Immature natural killer cell (primary cell): Measurements from ENCODE around the gene FAXDC2. TPM values are rescaled to one million over a fixed set of nuclear protein-coding genes. Genes with fewer than 3 reads are reported as not detected.

Experiments used
- DNase-seq, 3 donors: peaks; one replicate each; pipeline ENCODE4 v3.0.0; 2022; ENCODE audit warnings: mixed read lengths in 1 of 3
- H3K27ac Mint-ChIP-seq, 6 donors: one replicate each; pipeline ENCODE4 v1.8.0; 2020; ENCODE audit warnings: mixed read lengths in 6 of 6, mild to moderate bottlenecking in 5 of 6, inconsistent platforms in 4 of 6, moderate library complexity in 3 of 6
- H3K27me3 Mint-ChIP-seq, 3 donors: one replicate each; pipeline ENCODE4 v1.8.0; 2020 to 2021; ENCODE audit warnings: low read depth in 3 of 3, mild to moderate bottlenecking in 3 of 3, mixed read lengths in 3 of 3, moderate library complexity in 3 of 3, inconsistent platforms in 1 of 3
- H3K36me3 Mint-ChIP-seq, 3 donors: one replicate each; pipeline ENCODE4 v1.8.0; 2020; ENCODE audit warnings: mixed read lengths in 3 of 3, inconsistent platforms in 2 of 3, mild to moderate bottlenecking in 2 of 3
- H3K4me1 Mint-ChIP-seq, 2 donors: one replicate each; pipeline ENCODE4 v1.8.0; 2020; ENCODE audit warnings: inconsistent platforms in 2 of 2, mild to moderate bottlenecking in 2 of 2, mixed read lengths in 2 of 2, moderate library complexity in 1 of 2
- H3K4me3 Mint-ChIP-seq, 5 donors: one replicate each; pipeline ENCODE4 v1.8.0; 2020; ENCODE audit warnings: mild to moderate bottlenecking in 5 of 5, mixed read lengths in 5 of 5, inconsistent platforms in 3 of 5, moderate library complexity in 3 of 5
- H3K9me3 Mint-ChIP-seq, 6 donors: one replicate each; pipeline ENCODE4 v1.8.0; 2020; ENCODE audit warnings: mild to moderate bottlenecking in 6 of 6, mixed read lengths in 6 of 6, inconsistent platforms in 4 of 6, moderate library complexity in 3 of 6
- polyA plus RNA-seq, 3 donors: library from polyadenylated mRNA; unstranded; fragments of 300-500 nt; fragmentation: Illumina TruSeq; gene quantifications; one replicate each; pipeline ENCODE4 v1.2.3, GENCODE V29; 2021

The FAXDC2 gene, protein sequence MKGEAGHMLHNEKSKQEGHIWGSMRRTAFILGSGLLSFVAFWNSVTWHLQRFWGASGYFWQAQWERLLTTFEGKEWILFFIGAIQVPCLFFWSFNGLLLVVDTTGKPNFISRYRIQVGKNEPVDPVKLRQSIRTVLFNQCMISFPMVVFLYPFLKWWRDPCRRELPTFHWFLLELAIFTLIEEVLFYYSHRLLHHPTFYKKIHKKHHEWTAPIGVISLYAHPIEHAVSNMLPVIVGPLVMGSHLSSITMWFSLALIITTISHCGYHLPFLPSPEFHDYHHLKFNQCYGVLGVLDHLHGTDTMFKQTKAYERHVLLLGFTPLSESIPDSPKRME
- 1 to 10 TPM in 1 of 3 donors, under 1 TPM in 1, not detected in 1; 0.72 to 3.7 TPM for polyA plus RNA-seq

DNA sequence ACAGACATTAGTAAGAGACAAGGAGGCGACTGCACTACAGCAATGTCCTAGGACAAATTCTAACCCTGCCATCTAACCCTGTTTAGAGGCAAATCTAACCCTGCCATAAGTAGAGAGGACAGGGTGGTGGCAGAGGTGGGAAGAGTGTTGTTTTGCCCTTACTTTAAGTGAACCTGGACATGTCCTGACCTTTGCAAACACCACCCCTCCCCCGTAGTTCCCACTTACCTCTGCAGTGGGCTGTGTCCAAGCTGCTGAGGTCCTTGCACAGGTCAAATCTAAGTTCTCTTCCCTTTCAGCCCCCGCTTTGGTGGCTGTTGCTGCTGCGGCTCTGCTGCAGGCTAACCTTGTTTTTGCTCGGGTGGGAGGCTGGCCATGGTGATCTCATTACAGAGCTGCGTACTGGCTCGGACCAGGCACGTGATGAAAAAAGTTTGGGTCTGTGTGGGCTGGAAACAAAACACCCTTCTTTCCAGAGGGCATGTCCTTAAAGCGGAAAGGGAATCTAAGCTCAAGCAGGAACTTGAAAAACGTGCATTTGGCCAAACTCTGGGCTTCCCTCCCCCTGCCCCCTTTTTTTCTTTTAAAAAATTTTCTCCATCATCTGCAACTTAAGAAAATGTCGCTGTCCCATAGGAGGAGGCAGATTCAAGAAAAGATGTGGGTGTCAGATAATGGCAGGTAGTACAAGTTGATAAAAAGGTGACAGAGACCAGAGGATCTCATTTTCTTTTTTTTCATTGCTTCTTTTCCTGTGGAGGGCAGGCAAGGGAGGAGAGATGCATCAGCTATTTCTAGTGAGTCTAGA lies at the start of gene FAXDC2:
TSS of gene FAXDC2 (minus strand) at position 349 of the 808 bp plus-strand sequence. CDS start 12,425 bp downstream, outside the sequence.
- Mint-ChIP-seq H3K4me1 (no peaks in the 10 kb centered on the region), H3K27me3 (peaks cover 0 to 3% (median 0%) of the 10 kb centered on the region in 3 donors), H3K9me3 (no peaks in the 10 kb centered on the region), H3K4me3 (no peak within 1 kb of the TSS), H3K36me3 (no peaks in the 10 kb centered on the region), H3K27ac (peak within 1 kb of the TSS in 1 of 6 donors; percentile 47)
- DNase-seq = no peak

DNA sequence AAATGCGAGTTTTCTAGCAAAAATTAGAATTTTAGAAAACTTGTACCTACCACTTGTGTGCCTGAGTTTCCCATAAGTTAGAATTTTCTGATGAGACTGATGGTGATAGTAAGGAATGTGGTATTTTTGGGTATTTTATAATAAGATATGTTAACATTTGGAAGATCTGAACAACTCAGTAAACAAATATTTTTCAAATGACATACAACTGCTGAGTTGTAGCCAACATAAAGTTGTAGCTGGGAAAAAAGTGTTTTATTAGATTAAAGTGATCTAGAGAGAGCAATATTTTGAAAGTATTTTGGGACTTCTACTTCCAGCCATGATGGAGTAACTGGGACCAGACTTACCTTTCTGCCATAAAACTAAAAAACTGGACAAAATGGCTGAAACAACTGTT lies 49.7 kb upstream of the FAXDC2 start:
- no peak overlapping the region for H3K27ac Mint-ChIP-seq
- H3K9me3 Mint-ChIP-seq = no peaks in the 10 kb centered on the region
- no peak overlapping the region for H3K4me3 Mint-ChIP-seq
- no peak for DNase-seq
- no peaks in the 10 kb centered on the region for H3K27me3 Mint-ChIP-seq
- H3K4me1 Mint-ChIP-seq = no peaks in the 10 kb centered on the region
- H3K36me3 Mint-ChIP-seq = peaks cover 40 to 75% (median 47%) of the 10 kb centered on the region in 3 donors

DNA sequence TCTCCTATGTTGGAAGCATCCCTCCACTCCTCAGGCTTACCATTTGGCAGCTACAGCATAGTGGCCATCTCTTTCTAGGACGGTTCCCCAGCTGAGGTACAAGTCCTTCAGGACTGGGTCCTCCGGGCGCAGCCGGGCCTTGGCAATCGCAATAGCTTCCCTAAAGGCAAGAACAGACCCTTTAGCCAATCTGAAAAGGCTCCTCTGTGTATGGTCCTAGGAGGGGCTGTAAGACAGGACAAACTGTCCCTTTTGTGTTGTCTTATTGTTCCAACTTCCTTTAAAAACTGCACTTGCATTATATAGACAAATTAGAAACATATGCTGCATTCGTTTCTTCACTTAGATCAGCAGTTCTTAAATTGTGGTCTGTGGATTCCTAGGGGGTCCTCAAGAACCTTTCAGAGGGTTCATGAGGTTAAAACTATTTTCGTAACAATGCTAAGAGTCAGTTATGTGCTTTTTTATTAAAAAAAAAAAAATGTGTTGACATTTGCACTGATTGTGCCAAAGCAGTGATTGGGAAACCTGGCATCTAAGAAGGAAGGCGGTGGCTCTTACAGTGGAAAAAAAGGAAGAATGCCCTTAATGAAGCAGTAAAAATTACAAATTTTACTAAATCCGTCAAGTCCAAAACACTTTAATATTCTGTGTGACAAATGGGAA lies 48.9 kb upstream of the FAXDC2 start:
- Mint-ChIP-seq H3K27ac (no peak overlapping the region), H3K27me3 (no peaks in the 10 kb centered on the region)

DNA sequence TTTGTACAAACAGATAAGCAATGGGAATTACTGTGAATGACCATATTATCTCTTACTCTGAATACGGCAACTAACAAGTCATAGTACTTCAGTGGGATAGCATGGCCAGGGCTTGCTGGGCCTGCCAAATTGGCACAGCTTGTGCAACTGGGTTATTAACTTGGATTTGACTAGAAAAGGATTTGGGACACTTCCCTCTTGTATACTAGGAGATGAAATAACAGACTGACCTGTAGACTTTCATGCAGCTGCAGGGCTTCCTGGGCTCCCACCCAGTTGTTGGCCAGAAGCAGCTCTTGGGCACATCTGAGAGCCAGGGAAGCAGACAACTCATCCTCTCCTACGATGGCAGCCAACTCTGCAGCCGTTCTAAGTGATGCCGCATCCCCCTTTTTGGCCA lies 47.8 kb upstream of the FAXDC2 start:
- Mint-ChIP-seq H3K4me1 (no peaks in the 10 kb centered on the region), H3K27me3 (no peaks in the 10 kb centered on the region), H3K4me3 (no peak overlapping the region), H3K27ac (no peak overlapping the region), H3K36me3 (peaks cover 32 to 70% (median 41%) of the 10 kb centered on the region in 3 donors), H3K9me3 (no peaks in the 10 kb centered on the region)
- DNase-seq = no peak

More for the DNA sequence above, 48.9 kb upstream of the FAXDC2 start:
- Mint-ChIP-seq H3K4me3 (no peak overlapping the region), H3K4me1 (no peaks in the 10 kb centered on the region), H3K9me3 (no peaks in the 10 kb centered on the region), H3K36me3 (peaks cover 35 to 72% (median 44%) of the 10 kb centered on the region in 3 donors)
- no peak for DNase-seq

DNA sequence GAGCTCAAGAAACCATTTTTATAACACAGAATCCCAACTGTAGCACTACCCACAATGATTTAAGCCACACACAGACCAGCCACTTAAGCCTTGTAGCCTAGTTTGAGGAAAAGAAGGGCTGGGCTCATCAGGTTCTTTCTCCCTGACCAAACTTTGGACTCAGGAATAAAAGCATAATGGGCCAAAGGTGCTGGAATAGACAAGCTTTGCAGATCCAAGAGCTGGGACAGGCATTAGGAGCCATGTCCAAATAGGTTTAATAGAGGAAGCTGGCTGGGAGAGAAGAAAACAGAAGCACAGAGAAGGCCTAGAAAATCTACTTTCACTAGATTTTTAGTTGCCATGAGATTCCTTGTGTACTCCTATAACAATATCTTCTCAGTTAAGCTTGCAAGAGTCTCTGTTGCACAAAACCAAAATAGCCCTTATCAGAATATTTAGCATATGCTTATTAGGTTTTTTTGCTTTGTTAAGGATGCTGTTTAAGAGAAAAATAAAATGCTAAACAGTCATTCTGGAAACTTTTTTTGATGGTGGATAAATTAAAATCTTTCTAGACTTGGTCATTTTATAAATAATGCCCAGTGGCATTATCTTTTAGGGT lies 46.3 kb upstream of the FAXDC2 start:
- Mint-ChIP-seq H3K36me3 (peaks cover 29 to 67% (median 36%) of the 10 kb centered on the region in 3 donors), H3K27ac (no peak overlapping the region), H3K4me3 (no peak overlapping the region), H3K9me3 (no peaks in the 10 kb centered on the region), H3K4me1 (no peaks in the 10 kb centered on the region), H3K27me3 (no peaks in the 10 kb centered on the region)
- DNase-seq = no peak

DNA sequence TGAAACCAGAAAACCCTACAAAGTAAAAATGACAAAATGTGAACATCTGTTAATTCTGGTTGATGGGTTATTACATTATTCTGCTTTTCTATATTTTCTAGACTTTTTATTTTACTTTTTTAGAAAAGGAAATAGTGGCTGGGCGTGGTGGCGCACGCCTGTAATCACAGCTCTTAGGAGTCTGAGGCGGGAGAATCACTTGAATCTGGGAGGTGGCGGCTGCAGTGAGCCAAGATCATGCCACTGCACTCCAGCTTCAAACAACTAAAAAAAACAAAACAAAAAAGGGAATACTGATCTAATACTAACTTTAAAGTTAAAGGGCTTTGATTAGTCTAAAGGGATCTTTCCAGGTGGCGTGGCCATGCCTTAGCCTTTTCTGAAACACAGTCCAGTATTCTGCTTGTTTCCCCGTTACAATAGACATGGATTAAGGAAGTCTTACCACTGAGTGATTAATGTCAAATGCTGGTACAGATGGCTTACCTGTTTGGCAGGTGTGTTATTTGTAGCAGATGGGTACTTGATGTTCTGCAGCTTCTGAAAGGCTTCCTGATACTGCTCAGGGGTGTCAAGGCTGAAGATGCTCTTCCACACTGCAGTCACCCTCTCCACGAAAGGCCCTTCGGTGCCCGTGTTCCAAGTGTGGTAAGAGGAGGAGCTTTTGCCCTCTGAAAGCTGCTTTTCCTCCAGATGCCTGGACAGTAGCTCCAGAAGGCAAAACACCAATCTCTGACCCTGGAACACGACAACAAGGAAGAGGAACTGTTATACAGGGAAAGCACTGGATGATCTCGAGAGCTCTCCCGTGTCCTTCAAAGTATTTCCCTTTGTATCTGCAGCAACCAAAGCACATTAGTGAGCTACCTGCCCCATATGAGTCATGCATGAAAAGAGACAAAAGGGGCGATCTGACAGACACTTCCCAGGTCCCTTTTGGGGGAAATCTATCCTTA lies 45.5 kb upstream of the FAXDC2 start:
- H3K36me3 Mint-ChIP-seq = peaks cover 29 to 74% (median 41%) of the 10 kb centered on the region in 3 donors
- no peak for DNase-seq
- no peak overlapping the region for H3K4me3 Mint-ChIP-seq
- H3K4me1 Mint-ChIP-seq = no peaks in the 10 kb centered on the region
- no peaks in the 10 kb centered on the region for H3K27me3 Mint-ChIP-seq
- H3K27ac Mint-ChIP-seq = peak overlapping the region in 1 of 6 donors; percentile 28
- no peaks in the 10 kb centered on the region for H3K9me3 Mint-ChIP-seq

DNA sequence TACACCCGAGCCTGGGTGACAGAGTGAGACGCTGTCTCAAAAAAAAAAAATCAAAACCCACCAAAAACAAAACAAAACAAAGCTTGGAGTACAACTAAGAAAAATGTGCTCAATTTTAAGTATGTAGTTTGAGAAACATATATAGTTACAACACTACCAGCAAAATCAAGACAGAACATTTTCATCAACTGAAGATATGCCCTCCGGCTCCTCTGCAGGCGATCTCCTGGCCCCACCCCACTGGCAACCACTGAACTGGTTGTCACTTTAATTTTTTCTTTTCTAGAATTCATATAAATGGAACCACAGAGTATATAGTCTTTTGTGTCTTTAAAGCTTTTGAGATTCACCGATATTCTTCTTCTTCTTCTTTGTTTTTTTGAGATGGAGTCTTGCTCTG lies 43.0 kb upstream of the FAXDC2 start:
- no peaks in the 10 kb centered on the region for H3K4me1 Mint-ChIP-seq
- DNase-seq = no peak
- H3K9me3 Mint-ChIP-seq = no peaks in the 10 kb centered on the region
- H3K27me3 Mint-ChIP-seq = no peaks in the 10 kb centered on the region
- H3K27ac Mint-ChIP-seq = no peak overlapping the region
- H3K4me3 Mint-ChIP-seq = no peak overlapping the region
- peaks cover 25 to 68% (median 43%) of the 10 kb centered on the region in 3 donors for H3K36me3 Mint-ChIP-seq

DNA sequence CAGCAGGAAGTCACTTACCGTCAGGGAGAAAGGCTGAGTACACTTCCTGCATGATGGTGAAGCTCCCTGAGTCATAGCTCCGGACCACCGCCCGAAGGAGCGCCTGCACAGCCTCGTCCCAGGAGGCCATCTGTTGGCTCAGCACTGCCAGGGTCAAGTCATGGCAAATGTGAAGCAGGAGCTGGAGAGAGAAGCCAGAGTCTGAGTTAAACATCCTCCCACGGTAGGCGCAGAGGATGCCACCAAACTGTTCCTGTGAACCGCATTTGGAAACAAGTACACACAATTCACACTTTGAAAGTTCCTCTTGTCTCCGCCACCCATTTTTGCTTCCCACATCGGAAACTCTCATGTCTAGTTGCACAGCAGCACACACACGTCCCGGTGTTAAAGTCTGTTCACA lies 42.0 kb upstream of the FAXDC2 start:
- Mint-ChIP-seq H3K4me1 (no peaks in the 10 kb centered on the region), H3K27ac (no peak overlapping the region), H3K9me3 (no peaks in the 10 kb centered on the region), H3K27me3 (no peaks in the 10 kb centered on the region), H3K4me3 (no peak overlapping the region), H3K36me3 (peaks cover 33 to 70% (median 51%) of the 10 kb centered on the region in 3 donors)
- DNase-seq = no peak

DNA sequence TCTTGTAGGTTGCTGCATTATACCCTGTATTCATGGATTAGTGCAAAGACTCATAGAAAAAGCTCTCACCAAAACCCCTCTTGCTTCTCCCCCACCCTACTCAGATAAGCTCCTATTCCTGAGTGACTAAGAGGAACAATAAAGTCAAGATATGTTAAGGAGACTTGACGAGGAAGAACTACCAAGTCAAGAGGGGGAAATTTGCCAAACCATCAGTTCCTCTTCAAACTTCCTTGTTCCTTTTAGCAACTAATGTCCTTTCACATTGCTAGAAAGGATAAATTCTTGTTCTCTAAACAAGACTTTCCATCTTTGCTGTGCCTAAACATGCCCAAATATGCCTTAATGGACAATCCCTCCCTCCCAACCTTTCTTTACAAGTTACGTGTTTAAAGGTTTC lies 35.0 kb upstream of the FAXDC2 start:
- Mint-ChIP-seq H3K27me3 (peaks cover 0 to 4% (median 0%) of the 10 kb centered on the region in 3 donors), H3K4me3 (no peak overlapping the region), H3K27ac (no peak overlapping the region), H3K36me3 (peaks cover 57 to 78% (median 69%) of the 10 kb centered on the region in 3 donors), H3K9me3 (peaks cover 14 to 25% (median 18%) of the 10 kb centered on the region in 6 donors), H3K4me1 (no peaks in the 10 kb centered on the region)
- DNase-seq = no peak

DNA sequence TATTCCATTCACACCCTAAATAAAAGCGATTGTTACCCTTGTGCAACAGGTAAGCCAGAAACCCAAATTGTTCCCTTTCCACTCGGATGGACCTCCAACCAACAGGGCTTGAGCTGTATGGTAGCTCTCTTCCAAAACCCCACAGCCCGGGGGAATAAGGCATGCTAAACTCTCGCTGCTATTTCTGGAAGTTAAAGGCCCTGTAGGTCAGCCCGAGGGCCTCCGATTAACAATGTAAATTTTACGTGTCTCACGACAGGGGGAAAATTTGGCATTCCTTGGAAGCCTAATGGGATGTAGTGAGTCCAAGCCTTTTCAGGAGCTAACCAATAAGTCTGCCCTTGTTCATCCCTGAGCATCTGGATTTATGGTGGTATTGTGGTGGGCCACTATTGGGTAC lies 34.0 kb upstream of the FAXDC2 start:
- H3K9me3 Mint-ChIP-seq = peaks cover 14 to 30% (median 19%) of the 10 kb centered on the region in 6 donors
- H3K4me3 Mint-ChIP-seq = no peak overlapping the region
- peaks cover 53 to 82% (median 70%) of the 10 kb centered on the region in 3 donors for H3K36me3 Mint-ChIP-seq
- H3K4me1 Mint-ChIP-seq = no peaks in the 10 kb centered on the region
- no peak overlapping the region for H3K27ac Mint-ChIP-seq
- no peak for DNase-seq
- H3K27me3 Mint-ChIP-seq = peaks cover 0 to 4% (median 0%) of the 10 kb centered on the region in 3 donors

DNA sequence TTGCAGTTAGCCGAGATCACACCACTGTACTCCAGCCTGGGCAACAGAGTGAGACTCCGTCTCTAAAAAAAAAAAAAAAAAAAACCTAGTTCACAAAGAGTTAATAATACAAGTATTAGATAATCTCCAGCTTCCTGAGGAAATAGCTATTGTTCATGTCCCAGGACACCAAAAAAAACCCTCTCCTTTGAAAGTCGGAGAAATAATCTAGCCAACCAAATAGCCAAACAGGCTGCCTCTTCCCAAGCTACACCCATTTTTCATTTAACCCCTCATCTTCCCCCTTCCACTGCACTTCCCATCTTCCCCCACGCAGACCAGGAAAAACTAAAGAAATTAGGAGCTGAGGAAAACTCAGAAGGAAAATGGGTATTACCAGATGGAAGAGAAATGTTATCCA lies 31.6 kb upstream of the FAXDC2 start:
- Mint-ChIP-seq H3K36me3 (peaks cover 46 to 70% (median 61%) of the 10 kb centered on the region in 3 donors), H3K27ac (no peak overlapping the region), H3K4me3 (no peak overlapping the region), H3K4me1 (no peaks in the 10 kb centered on the region), H3K27me3 (peaks cover 0 to 4% (median 0%) of the 10 kb centered on the region in 3 donors), H3K9me3 (peaks cover 14 to 45% (median 26%) of the 10 kb centered on the region in 6 donors)
- no peak for DNase-seq

DNA sequence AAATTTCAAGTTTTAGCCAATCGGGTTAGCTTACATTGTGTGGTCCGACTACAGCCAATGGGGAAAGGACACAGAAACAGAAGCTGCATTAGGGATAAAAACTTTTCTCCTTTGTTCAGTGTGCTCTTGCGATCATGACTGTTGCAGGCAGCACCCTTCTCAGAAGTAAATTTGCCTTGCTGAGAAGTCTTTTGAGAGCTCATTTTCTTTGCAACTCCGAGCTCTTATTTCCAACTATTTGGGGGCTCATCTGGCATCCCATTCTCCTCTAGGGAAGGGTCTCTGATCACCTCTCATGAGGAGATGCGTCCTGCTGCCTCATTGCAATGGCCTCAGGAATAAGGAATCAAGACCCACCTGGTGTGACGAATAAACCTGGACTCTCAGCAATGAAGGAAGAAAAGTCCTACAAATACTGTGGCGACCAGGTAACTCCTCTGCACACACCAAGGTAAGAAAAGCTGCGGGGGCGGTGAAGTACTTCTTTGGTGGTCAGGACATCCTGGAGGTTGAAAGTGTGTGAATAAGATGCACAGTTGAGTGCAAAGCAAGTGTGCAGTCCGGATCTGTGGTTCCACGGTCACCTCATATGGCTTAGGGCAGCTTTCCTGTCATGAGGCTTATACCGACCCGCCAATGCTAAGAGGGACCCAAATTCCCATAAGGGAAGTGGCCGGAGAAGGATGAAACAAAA lies 28.4 kb upstream of the FAXDC2 start:
- peaks cover 0 to 2% (median 0%) of the 10 kb centered on the region in 3 donors for H3K27me3 Mint-ChIP-seq
- H3K9me3 Mint-ChIP-seq = peaks cover 0 to 26% (median 8%) of the 10 kb centered on the region in 6 donors
- peak overlapping the region in 1 of 6 donors; percentile 13 for H3K27ac Mint-ChIP-seq
- DNase-seq = no peak
- peaks cover 42 to 62% (median 55%) of the 10 kb centered on the region in 3 donors for H3K36me3 Mint-ChIP-seq
- no peaks in the 10 kb centered on the region for H3K4me1 Mint-ChIP-seq
- no peak overlapping the region for H3K4me3 Mint-ChIP-seq
